Loucy (cell line): Measurements from ENCODE around the gene TNS3.

Experiments
- CTCF ChIP-seq: fragments of 200-600 bp; sonication (generic); conservative IDR thresholded peaks from 2 replicates; pipeline ENCODE4 v1.5.1; 2014; ENCODE audit warnings: mild to moderate bottlenecking, antibody characterized with exemption, low read length
- EZH2phosphoT487 ChIP-seq: fragments of 200-600 bp; IDR thresholded peaks from 2 replicates; pipeline ENCODE4 v1.6.1; 2018; ENCODE audit warnings: antibody characterized with exemption, mild to moderate bottlenecking, moderate library complexity, borderline replicate concordance

- TF ChIP-seq CTCF = no peak
- TF ChIP-seq EZH2phosphoT487 = no peak
These were observed 2.5 kb downstream of the TNS3 start for GRCh38 chr7:47579458-47579857.
